A204.1 (cell line): ENCODE results near the gene PIM2.
"Not testable (repeated sequence)": the region's sequence is repeated elsewhere in the genome, so short reads cannot be mapped to it uniquely, and the experiment has no call there.

Source experiments
- FAIRE-seq: peaks from 2 replicates; lab custom pipeline; 2012; peaks lifted over from hg19 to GRCh38; lab: Jason Lieb, UNC

The PIM2 gene

GRCh38 chrX:48905090-48905790 is 13.6 kb downstream of the PIM2 start:
- no peak for FAIRE-seq

DNA sequence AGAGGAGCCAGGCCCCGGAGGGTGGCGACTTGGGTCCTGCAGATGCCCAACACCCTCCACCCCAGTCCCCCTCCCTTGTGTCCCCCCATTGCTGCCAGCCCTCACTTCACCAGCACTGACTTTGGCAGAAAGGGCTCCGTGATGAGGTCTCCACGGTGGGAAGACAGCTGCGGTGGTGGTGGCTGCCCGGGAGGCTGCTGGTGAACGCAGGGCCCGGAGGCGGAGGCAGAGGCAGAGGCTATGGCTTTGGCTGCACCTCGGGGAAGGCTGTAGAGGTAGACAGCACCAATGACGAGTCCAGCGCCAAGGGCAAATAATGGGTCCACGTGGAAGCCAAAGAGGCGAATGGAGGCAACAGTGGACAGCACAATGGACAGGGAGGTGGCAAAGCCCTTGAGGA is 14.2 kb downstream of the PIM2 start:
- FAIRE-seq: no peak

- no peak for FAIRE-seq
Measured at GRCh38 chrX:48904180-48904579, 14.6 kb downstream of the PIM2 start.

DNA sequence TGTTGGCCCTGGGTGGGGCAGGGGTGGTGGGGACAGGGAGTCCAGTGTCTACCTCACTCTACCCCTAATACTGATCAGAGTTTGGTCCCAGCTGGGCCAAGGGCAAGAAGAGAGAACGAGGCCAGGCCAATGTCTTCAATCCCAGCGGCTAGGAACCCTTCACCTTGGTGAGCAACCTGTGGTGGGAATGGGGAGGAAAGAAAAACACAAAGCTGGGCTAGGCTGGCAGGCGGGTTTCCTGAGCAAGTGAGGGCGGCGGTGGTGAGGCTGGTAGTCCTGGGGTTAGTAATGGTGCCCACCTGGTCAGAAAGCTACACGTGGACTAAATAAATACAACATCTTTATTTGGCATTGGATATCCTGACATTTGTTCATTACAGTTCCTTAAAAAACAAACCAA is 15.5 kb downstream of the PIM2 start:
- FAIRE-seq: no peak

DNA sequence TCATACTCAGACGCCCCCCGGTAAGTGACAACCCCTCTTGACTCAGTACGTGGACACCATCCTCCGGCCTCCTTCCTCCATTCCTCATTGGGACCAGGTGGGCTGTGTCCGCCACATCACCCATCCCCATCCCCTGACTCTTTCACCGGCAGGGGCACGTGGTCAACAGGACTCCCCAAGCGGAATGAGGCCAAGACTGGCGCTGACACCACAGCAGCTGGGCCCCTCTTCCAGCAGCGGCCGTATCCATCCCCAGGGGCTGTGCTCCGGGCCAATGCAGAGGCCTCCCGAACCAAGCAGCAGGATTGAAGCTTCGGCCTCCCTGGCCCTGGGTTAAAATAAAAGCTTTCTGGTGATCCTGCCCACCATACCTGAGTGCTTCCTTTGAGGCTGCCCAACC is 16.0 kb downstream of the PIM2 start:
- FAIRE-seq: no peak

DNA sequence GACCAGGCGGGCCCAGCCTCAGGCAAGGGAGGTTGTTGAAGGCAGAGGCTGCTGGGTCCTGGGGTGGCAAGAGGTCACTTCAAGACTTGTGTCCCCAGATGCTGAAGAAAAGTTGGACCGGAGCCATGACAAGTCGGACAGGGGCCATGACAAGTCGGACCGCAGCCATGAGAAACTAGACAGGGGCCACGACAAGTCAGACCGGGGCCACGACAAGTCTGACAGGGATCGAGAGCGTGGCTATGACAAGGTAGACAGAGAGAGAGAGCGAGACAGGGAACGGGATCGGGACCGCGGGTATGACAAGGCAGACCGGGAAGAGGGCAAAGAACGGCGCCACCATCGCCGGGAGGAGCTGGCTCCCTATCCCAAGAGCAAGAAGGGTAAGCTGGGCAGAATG is 16.7 kb downstream of the PIM2 start:
- no peak for FAIRE-seq

- FAIRE-seq: no peak
Measured at GRCh38 chrX:48901069-48901468, 17.8 kb downstream of the PIM2 start.

DNA sequence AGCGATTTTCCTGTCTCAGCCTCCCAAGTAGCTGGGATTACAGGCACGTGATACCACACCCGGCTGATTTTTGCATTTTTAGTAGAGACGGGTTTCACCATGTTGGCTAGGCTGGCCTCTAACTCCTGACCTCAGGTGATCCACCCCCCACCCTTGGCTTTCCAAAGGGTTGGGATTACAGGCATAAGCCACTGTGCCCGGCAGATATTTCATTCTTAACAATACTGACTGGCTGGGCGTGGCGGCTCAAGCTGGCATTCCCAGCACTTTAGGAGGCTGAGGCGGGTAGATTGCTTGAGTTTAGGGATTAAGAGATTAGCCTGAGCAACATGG is 19.8 kb downstream of the PIM2 start:
- no peak for FAIRE-seq

- FAIRE-seq: peak; percentile 91
Measured at GRCh38 chrX:48897625-48898306, 21.1 kb downstream of the PIM2 start, which contains the start of the genes PQBP1 and TIMM17B. Gene PQBP1 (plus strand): TSS chrX:48897930. CDS start chrX:48898510, 580 bp downstream. Gene TIMM17B (minus strand): TSS chrX:48897768. CDS start chrX:48897749, 19 bp downstream.

GRCh38 chrX:48897157-48897624 is 21.6 kb downstream of the PIM2 start:
- FAIRE-seq: no peak

- no peak for FAIRE-seq
Measured at GRCh38 chrX:48896611-48897011, 22.2 kb downstream of the PIM2 start.

DNA sequence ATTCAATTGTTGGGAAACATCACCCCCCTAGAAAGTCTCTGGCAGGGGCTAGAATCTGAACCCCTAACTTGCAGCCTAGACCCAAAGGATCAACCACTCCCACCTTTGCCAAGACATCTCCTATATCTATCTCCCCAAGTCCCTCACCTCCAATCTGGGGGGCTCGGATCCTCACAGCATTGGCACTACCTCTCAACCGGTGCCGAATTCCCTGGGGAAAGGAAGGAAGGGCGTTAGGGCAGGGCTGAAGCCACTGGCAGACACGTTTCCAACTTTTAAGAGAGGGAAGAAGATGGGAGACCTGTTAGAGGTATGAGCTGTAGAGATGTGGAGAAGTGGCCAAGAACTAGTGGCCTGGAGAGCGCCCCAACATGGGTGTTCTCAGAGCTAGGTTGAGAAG is 23.9 kb downstream of the PIM2 start:
- FAIRE-seq: no peak

GRCh38 chrX:48893556-48894348 is 25.1 kb downstream of the PIM2 start:
- FAIRE-seq: no peak

GRCh38 chrX:48892896-48893295 is 25.9 kb downstream of the PIM2 start:
- FAIRE-seq: no peak

DNA sequence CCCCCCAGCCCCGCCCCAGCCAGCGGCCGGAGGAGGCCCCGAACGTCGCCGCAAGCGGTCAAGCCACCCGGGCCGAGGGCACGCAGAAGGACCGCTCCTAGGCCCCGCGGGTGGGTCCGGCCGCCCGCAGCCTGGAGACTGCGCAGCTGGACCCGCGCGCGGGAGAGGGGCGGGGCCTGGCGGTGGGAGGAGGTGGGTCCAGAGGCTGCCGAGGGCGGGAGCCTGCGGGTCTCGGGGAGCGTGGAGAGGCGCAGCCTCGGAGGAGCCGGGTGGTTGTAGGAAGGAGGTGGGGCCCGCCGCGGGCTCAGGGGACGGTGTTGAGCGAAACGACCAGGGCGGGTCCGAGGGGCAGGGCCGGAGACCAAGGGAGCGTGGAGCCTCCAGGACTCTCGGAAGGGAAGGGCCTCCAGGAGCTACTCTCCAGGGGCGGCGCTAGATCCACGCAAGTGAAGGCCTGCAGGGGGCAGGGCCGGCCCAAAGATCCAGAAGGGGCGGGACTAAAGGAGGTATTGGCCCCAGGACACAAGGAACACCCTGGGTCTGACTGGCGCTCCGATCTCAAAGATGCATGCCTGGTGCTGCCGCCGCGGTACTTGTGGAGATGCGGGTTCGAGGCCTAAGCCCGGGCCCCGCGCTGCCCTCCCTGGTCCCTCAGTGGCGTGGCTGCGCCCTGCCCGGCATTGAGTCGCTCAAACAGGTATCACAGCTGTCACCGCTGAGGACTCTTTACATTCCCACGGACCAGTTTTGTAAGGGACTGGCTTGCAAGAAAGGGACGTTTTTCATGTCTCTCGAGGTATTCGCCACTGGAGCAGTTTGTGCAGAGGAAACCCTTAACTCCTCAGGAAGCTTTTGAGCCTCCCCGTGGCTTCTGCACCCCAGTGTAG is 27.2 kb downstream of the PIM2 start:
- no peak for FAIRE-seq

DNA sequence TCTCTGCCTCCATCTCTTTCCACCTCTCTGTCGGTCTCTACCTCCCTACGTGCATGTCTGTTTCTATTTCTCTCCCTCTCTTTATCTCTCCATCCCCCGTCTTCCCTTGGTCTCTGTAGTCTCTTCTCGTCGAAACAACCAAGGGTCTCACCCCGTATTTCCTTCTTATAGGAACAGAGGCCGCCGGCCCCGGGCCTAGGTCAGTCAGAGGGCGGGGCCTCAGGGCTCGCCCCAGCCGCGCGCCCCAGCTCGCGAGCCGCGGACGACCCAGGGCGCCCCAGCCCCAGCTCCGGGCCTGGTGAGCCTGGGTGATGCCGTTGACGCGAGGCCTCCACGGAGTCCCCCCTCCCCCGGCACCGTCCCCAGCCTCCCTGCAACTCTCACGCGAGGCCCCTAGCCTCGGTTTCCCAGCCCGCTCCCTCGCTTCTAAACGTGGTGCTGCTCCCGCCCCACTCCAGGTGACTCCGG is 27.9 kb downstream of the PIM2 start:
- FAIRE-seq: no peak

GRCh38 chrX:48890296-48890925 is 28.4 kb downstream of the PIM2 start:
- FAIRE-seq: no peak

GRCh38 chrX:48886586-48886985 is 32.2 kb downstream of the PIM2 start:
- FAIRE-seq: not testable (repeated sequence)

DNA sequence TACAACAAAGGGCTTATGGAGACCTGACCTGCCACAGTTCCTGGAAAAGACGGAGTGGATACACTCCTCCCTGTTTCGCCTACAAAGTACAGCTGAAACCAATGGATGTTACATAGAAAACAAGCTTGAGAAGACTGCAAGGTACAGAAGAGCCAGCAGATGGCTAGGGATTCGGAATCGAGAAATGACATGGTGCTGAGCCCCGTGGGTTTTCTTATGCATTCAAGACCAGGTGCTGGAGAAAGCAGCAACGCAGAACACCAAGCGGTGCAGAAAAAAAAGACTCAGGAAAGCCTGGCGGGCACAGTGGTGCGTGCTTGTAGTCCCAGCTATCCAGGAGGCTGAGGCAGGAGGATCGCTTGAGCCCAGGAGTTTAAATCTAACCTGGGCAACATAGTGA is 35.1 kb downstream of the PIM2 start:
- no peak for FAIRE-seq

- FAIRE-seq: not testable (repeated sequence)
Measured at GRCh38 chrX:48876944-48877343, 41.9 kb downstream of the PIM2 start.

DNA sequence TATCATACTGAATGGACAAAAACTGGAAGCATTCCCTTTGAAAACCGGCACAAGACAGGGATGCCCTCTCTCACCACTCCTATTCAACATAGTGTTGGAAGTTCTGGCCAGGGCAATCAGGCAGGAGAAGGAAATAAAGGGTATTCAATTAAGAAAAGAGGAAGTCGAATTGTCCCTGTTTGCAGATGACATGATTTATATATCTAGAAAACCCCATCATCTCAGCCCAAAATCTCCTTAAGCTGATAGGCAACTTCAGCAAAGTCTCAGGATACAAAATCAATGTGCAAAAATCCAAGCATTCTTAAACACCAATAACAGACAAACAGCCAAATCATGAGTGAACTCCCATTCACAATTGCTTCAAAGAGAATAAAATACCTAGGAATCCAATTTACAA is 46.8 kb downstream of the PIM2 start:
- not testable (repeated sequence) for FAIRE-seq
